SK-N-SH (cell line): ENCODE data around the gene PTPRK. TPM values are rescaled to one million over a fixed set of nuclear protein-coding genes. Genes with fewer than 3 reads are reported as not detected.

ENCODE experiments used
- CTCF ChIA-PET: fragments of 300-600, 350-600 bp; formaldehyde crosslinking; extraction: SDS; loops from one replicate; lab custom pipeline; 2021; lab: Yijun Ruan, JAX
- POLR2A ChIA-PET: fragments of 350-600 bp; sonication (Branson Sonifier 250); formaldehyde crosslinking; extraction: SDS; loops from one replicate; lab custom pipeline; 2020; ENCODE audit warnings: antibody characterized with exemption, inconsistent platforms; lab: Yijun Ruan, JAX
- DNase-seq: peaks from one replicate; pipeline ENCODE4 v3.0.0; 2012
- H2AFZ ChIP-seq: fragments of 200-600 bp; sonication (generic); 2 replicates; pipeline ENCODE4 v1.8.1; 2016; ENCODE audit warnings: antibody characterized with exemption, mild to moderate bottlenecking, low read depth
- H3F3A ChIP-seq: fragments of 200-600 bp; sonication (generic); replicated peaks from 2 replicates; pipeline ENCODE3; 2016; ENCODE audit warnings: antibody characterized with exemption, mild to moderate bottlenecking; ENCODE audit not compliant: insufficient read depth
- H3K27ac ChIP-seq, 2 experiments: fragments of 200-500 bp in 1 of 2; fragments of 200-600 bp in 1 of 2; sonication (Bioruptor generic) in 1 of 2; sonication (generic), shearing (Covaris generic) in 1 of 2; 2 replicates each; pipeline versions ENCODE4 v1.5.1 to v1.6.1; 2014 to 2016; ENCODE audit warnings: low read depth in 2 of 2, inconsistent platforms in 1 of 2, low read length in 1 of 2, mild to moderate bottlenecking in 1 of 2, mixed read lengths in 1 of 2
- H3K27me3 ChIP-seq: fragments of 200-600 bp; sonication (generic), shearing (Covaris generic); 2 replicates; pipeline ENCODE4 v1.6.1; 2016; ENCODE audit warnings: mixed run types; ENCODE audit not compliant: insufficient read depth
- H3K36me3 ChIP-seq, 2 experiments: fragments of 200-500 bp in 1 of 2; fragments of 200-600 bp in 1 of 2; sonication (Bioruptor generic) in 1 of 2; sonication (generic) in 1 of 2; replicated peaks in 1 of 2; 2 replicates each; pipeline versions ENCODE3 to v1.5.1; 2014 to 2016; ENCODE audit warnings: low read length in 1 of 2, mild to moderate bottlenecking in 1 of 2; ENCODE audit not compliant: insufficient read depth in 2 of 2, control insufficient read depth in 1 of 2
- H3K4me1 ChIP-seq, 2 experiments: fragments of 200-500 bp in 1 of 2; fragments of 200-600 bp in 1 of 2; sonication (Bioruptor generic) in 1 of 2; sonication (generic), shearing (Covaris generic) in 1 of 2; 2 replicates each; pipeline versions ENCODE4 v1.5.1 to v1.6.1; 2014 to 2016; ENCODE audit warnings: low read depth in 1 of 2, low read length in 1 of 2, mixed run types in 1 of 2; ENCODE audit not compliant: insufficient read depth in 2 of 2, control insufficient read depth in 1 of 2
- H3K4me2 ChIP-seq: fragments of 200-600 bp; sonication (generic), shearing (Covaris generic); 2 replicates; pipeline ENCODE4 v1.6.1; 2017; ENCODE audit warnings: mixed run types
- H3K4me3 ChIP-seq, 2 experiments: fragments of 200-500 bp in 1 of 2; fragments of 200-600 bp in 1 of 2; sonication (Bioruptor generic) in 1 of 2; sonication (generic), shearing (Covaris generic) in 1 of 2; 2 replicates each; pipeline versions ENCODE4 v1.5.1 to v1.8.1; 2014 to 2016; ENCODE audit warnings: low read depth in 2 of 2, inconsistent platforms in 1 of 2, low read length in 1 of 2, mild to moderate bottlenecking in 1 of 2, mixed read lengths in 1 of 2, moderate library complexity in 1 of 2
- H3K79me2 ChIP-seq: fragments of 200-600 bp; sonication (generic); 2 replicates; pipeline ENCODE4 v1.8.1; 2017; ENCODE audit warnings: mild to moderate bottlenecking; ENCODE audit not compliant: insufficient read depth
- H3K9ac ChIP-seq: fragments of 200-600 bp; sonication (generic); 2 replicates; pipeline ENCODE4 v1.6.1; 2017; ENCODE audit warnings: mixed run types
- H3K9me2 ChIP-seq: fragments of 200-600 bp; sonication (generic); 2 replicates; pipeline ENCODE4 v1.6.1; 2017; ENCODE audit warnings: mixed run types
- H3K9me3 ChIP-seq: fragments of 200-600 bp; sonication (generic); 2 replicates; pipeline ENCODE4 v1.6.1; 2017; ENCODE audit warnings: mixed run types, mild to moderate bottlenecking, moderate library complexity
- H4K20me1 ChIP-seq: fragments of 200-600 bp; sonication (generic); 2 replicates; pipeline ENCODE4 v1.6.1; 2017; ENCODE audit warnings: mild to moderate bottlenecking, mixed run types; ENCODE audit not compliant: insufficient read depth
- ELF1 ChIP-seq: IDR thresholded peaks from 2 replicates; pipeline ENCODE4 v1.4.0; 2012
- EP300 ChIP-seq, 2 experiments: IDR thresholded peaks; 2 replicates each; pipeline versions ENCODE4 v1.4.0 to v1.6.1; 2012; ENCODE audit warnings: borderline replicate concordance in 1 of 2, low read depth in 1 of 2, low read length in 1 of 2
- FOSL2 ChIP-seq: IDR thresholded peaks from 2 replicates; pipeline ENCODE4 v1.4.0; 2012; ENCODE audit warnings: low read depth, mild to moderate bottlenecking, moderate library complexity, borderline replicate concordance
- FOXM1 ChIP-seq: IDR thresholded peaks from 2 replicates; pipeline ENCODE4 v1.4.0; 2012; ENCODE audit warnings: low read depth, mild to moderate bottlenecking
- NFIC ChIP-seq: IDR thresholded peaks from 2 replicates; pipeline ENCODE4 v1.4.0; 2012; ENCODE audit warnings: borderline replicate concordance
- SIN3A ChIP-seq: IDR thresholded peaks from 2 replicates; pipeline ENCODE4 v1.6.1; 2012; ENCODE audit warnings: low read depth, mild to moderate bottlenecking, low read length, moderate library complexity, borderline replicate concordance
- TAF1 ChIP-seq: IDR thresholded peaks from 2 replicates; pipeline ENCODE4 v1.6.1; 2012; ENCODE audit warnings: low read depth, mild to moderate bottlenecking, low read length, moderate library complexity, borderline replicate concordance
- TEAD4 ChIP-seq: IDR thresholded peaks from 2 replicates; pipeline ENCODE4 v1.4.0; 2012; ENCODE audit warnings: mild to moderate bottlenecking, borderline replicate concordance; ENCODE audit not compliant: insufficient read depth
- WGBS: methylation state at CpG from one replicate; pipeline ENCODE4 v1.1.6; 2017; ENCODE audit warnings: low lambda C conversion rate; 5-methylcytosine and 5-hydroxymethylcytosine counted together
- polyA plus RNA-seq, 3 experiments: library from polyadenylated mRNA; depleted of rRNA; stranded (reverse); fragments of >200 nt; gene quantifications; 2 replicates each; pipeline ENCODE4 v1.2.3, GENCODE V29; 2012
- TF ChIP-seq, protein P1 (sequence below): IDR thresholded peaks from 2 replicates; pipeline ENCODE4 v1.6.1; 2012; ENCODE audit warnings: mild to moderate bottlenecking, low read depth, low read length, moderate library complexity
- TF ChIP-seq, protein P2 (sequence below): IDR thresholded peaks from 2 replicates; pipeline ENCODE4 v1.4.0; 2012; ENCODE audit warnings: low read depth, borderline replicate concordance

Gene PTPRK
- polyA plus RNA-seq, 1 of the 3 experiments (the other 2 are of a cell fraction): 9.5 TPM

DNA sequence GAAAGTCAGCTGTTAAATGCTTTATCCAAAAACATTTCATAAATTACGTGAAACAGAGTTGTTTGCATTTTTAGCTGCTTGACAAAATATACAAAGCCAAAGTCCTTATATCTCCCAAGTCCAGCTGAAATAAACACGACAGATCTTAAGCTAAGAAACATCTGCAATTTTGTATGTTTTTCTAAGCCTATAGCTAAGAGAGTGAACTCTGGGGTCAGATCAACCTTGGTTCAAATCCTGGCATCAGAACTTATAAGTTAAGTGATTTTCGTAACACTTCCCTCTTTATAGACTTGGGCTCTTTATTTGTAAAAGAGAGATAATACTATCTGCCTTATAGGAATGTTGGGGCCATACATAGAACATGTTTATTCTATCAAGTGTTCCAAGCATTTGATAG, 176.7 kb downstream of the PTPRK start:
- Histone ChIP-seq H3K27me3 (no peaks in the 10 kb centered on the region), H3K9me3 (no peaks in the 10 kb centered on the region), H4K20me1 (no peaks in the 10 kb centered on the region), H3K36me3 (peaks cover 0 to 3% of the 10 kb centered on the region in 2 experiments), H3K4me1 (no peaks in the 10 kb centered on the region; a peak in 1 of 4 replicates), H3F3A (no peaks in the 10 kb centered on the region), H3K4me2 (no peak overlapping the region), H3K27ac (no peak overlapping the region), H3K79me2 (no peaks in the 10 kb centered on the region; the same call in 1 of the 2 replicates), H2AFZ (no peak overlapping the region), H3K9ac (no peak overlapping the region), H3K4me3 (no peak overlapping the region), H3K9me2 (no peaks in the 10 kb centered on the region)
- POLR2A ChIA-PET: no interaction called here
- CTCF ChIA-PET: no interaction called here
- TF ChIP-seq TAF1 (no peak), ELF1 (no peak)
- TF ChIP-seq, protein P1, sequence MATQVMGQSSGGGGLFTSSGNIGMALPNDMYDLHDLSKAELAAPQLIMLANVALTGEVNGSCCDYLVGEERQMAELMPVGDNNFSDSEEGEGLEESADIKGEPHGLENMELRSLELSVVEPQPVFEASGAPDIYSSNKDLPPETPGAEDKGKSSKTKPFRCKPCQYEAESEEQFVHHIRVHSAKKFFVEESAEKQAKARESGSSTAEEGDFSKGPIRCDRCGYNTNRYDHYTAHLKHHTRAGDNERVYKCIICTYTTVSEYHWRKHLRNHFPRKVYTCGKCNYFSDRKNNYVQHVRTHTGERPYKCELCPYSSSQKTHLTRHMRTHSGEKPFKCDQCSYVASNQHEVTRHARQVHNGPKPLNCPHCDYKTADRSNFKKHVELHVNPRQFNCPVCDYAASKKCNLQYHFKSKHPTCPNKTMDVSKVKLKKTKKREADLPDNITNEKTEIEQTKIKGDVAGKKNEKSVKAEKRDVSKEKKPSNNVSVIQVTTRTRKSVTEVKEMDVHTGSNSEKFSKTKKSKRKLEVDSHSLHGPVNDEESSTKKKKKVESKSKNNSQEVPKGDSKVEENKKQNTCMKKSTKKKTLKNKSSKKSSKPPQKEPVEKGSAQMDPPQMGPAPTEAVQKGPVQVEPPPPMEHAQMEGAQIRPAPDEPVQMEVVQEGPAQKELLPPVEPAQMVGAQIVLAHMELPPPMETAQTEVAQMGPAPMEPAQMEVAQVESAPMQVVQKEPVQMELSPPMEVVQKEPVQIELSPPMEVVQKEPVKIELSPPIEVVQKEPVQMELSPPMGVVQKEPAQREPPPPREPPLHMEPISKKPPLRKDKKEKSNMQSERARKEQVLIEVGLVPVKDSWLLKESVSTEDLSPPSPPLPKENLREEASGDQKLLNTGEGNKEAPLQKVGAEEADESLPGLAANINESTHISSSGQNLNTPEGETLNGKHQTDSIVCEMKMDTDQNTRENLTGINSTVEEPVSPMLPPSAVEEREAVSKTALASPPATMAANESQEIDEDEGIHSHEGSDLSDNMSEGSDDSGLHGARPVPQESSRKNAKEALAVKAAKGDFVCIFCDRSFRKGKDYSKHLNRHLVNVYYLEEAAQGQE: no peak
- WGBS: 92% methylated on average over 3 of the region's 3 CpGs
- no peak for DNase-seq

DNA sequence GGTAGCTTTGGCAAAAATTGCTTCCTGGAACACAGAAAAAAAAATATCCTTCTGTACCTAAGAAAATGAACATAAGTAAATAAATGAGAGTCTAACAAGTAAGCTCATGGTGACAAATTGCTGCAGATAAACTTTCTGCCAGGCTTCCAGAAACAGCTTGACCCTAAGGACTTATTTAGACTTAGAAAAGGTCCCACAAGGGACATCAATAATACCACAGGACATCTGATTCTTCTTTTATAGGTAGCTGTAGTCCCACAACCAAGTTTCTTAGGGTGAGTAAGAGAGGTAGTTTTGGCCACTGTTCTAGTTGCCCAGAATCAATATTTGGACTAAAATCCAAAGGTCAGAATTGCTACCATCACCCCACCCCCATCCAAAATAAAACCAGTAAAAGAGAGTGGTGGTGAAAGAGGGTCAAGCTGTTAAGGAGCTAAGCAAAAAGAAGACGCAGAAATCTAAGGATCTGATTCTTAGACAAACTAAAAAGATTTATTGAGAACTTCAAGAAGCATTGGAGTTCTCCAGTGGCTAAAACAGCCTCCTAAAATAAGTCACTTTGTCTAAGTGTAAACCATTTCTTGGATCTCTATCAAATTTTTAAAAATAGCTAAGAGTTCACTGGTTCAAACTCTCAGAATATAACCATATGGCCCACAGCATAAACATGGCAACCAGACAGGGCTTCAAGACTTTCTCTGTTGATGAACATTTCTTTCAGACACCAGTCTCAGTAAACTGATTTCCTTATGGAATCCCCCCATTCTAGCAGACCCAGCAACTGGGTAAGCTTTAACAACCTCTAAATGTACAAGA, 180.6 kb downstream of the PTPRK start:
- Histone ChIP-seq H3K27me3 (no peaks in the 10 kb centered on the region), H3K9ac (no peak overlapping the region), H3K79me2 (no peaks in the 10 kb centered on the region), H3K4me1 (peaks cover 0 to 9% of the 10 kb centered on the region in 2 experiments; a peak in 2 of 4 replicates), H2AFZ (no peak overlapping the region), H3K9me2 (no peaks in the 10 kb centered on the region), H3K9me3 (no peaks in the 10 kb centered on the region), H3K36me3 (peaks cover 0 to 3% of the 10 kb centered on the region in 2 experiments), H3K4me3 (no peak overlapping the region), H4K20me1 (no peaks in the 10 kb centered on the region), H3K27ac (no peak overlapping the region), H3F3A (no peaks in the 10 kb centered on the region), H3K4me2 (no peak overlapping the region)
- ChIA-PET POLR2A (no interaction called here), CTCF (interaction anchor here (3.4 kb wide), 1 partner anchor 11 kb away, joined by 16 read pairs; no protein-coding TSS in a partner anchor)
- 76% methylated on average over 1 of the region's 1 CpG for WGBS
- DNase-seq: no peak
- TF ChIP-seq NFIC (no peak), FOXM1 (no peak), FOSL2 (no peak), EP300 (IDR thresholded peaks at IDR 0.05; ENCODE audit: borderline replicate concordance in 1 of 2, low read depth in 1 of 2, low read length in 1 of 2) (no peak), TEAD4 (no peak), SIN3A (no peak), ELF1 (no peak)
- TF ChIP-seq, protein P2, sequence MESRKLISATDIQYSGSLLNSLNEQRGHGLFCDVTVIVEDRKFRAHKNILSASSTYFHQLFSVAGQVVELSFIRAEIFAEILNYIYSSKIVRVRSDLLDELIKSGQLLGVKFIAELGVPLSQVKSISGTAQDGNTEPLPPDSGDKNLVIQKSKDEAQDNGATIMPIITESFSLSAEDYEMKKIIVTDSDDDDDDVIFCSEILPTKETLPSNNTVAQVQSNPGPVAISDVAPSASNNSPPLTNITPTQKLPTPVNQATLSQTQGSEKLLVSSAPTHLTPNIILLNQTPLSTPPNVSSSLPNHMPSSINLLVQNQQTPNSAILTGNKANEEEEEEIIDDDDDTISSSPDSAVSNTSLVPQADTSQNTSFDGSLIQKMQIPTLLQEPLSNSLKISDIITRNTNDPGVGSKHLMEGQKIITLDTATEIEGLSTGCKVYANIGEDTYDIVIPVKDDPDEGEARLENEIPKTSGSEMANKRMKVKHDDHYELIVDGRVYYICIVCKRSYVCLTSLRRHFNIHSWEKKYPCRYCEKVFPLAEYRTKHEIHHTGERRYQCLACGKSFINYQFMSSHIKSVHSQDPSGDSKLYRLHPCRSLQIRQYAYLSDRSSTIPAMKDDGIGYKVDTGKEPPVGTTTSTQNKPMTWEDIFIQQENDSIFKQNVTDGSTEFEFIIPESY: no peak
